Measurements from ENCODE around the gene MFAP1.

The MFAP1 gene

DNA sequence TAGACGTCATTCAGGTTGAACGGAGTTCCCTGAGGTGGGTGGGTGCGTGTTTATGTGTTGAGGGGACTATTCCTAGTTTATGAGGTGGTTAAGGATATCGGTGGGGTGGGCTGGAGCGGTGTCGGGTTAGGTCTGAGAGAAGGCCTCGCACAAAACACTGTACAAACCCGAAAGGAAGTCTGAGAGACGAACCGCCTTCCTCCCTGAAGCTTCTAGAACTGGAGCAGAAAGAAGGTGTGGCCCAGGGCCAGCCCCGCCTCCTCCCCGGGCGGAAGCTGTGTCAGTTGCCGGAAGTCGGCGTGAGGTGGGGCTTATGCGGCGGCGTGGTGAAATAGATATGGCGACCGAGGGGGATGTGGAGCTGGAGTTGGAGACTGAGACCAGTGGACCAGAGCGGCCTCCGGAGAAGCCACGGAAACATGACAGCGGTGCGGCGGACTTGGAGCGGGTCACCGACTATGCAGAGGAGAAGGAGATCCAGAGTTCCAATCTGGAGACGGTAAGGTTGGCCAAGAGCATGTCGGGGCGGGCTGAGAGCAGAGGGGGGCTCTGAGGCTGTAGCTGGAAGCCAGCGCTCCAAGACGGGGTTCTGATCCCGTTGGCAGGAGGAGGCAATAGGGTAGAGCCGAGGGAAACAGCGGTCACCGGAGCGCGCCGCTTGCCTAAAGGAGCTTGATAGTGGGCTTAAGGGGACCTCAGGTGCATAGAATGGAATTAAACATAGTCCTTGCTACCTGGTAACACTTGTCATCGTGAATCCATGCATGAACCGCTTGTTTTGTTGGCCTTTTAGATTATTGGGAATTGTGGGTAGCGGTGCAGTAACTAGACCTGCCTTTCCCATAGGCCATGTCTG lies 24.0 kb downstream of the MFAP1 start, which contains the start of gene HYPK:
Gene HYPK, plus strand, starts transcription at position 314 of the 856 bp plus-strand sequence. Its CDS starts 24 bp downstream, at position 338.
- Histone ChIP-seq H3K4me3 (peak within 1 kb of the TSS; percentile 98), H3K27ac (peak within 1 kb of the TSS; percentile 65), H3K36me3 (ENCODE audit: insufficient read depth, low read length) (peaks cover 76% of the 10 kb centered on the region), H3K9ac (ENCODE audit: insufficient read length) (peak within 1 kb of the TSS; percentile 91), H3K9me3 (ENCODE audit: low read depth, low read length) (no peaks in the 10 kb centered on the region)
- DNase-seq (ENCODE audit: low read depth, low spot score) = peak; percentile 34
- TF ChIP-seq EZH2 (IDR thresholded peaks at IDR 0.05) = no peak
- peak; percentile 95 for TF ChIP-seq POLR2AphosphoS5 (IDR thresholded peaks at IDR 0.05; ENCODE audit: borderline replicate concordance, low read depth, low read length)
- no peak for TF ChIP-seq FOXP2 (optimal IDR thresholded peaks at IDR 0.05; ENCODE audit: control extremely low read depth, extremely low read length, insufficient read depth)

DNA sequence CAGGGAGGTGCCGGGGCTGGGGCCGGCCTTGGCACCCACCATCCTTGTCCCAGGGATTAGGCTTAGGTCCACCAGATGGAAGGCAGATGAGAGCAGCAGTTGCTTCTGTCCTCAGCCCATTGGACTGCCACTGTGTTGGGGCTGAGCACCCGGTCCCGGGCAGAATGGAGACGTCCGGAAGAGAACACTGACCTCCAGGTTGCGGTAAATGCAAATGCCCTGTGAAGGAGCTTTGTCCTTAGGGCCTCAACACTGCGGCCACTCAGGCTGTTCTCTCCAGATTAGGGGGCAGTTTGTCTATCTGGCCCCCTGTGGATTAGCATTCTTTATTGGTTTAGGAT lies 24.6 kb downstream of the MFAP1 start, which contains the start of gene SERINC4:
Gene SERINC4, minus strand, starts transcription at position 276 of the 341 bp plus-strand sequence. Its CDS starts 234 bp downstream, at position 42.
- Histone ChIP-seq H3K4me3 (peak within 1 kb of the TSS; percentile 98), H3K27ac (peak within 1 kb of the TSS; percentile 65), H3K9me3 (ENCODE audit: low read depth, low read length) (no peaks in the 10 kb centered on the region), H3K36me3 (ENCODE audit: insufficient read depth, low read length) (peaks cover 76% of the 10 kb centered on the region), H3K9ac (ENCODE audit: insufficient read length) (peak within 1 kb of the TSS; percentile 91)
- TF ChIP-seq POLR2AphosphoS5 (IDR thresholded peaks at IDR 0.05; ENCODE audit: borderline replicate concordance, low read depth, low read length) = no peak
- TF ChIP-seq FOXP2 (optimal IDR thresholded peaks at IDR 0.05; ENCODE audit: control extremely low read depth, extremely low read length, insufficient read depth) = no peak
- no peak for TF ChIP-seq EZH2 (IDR thresholded peaks at IDR 0.05)
- DNase-seq (ENCODE audit: low read depth, low spot score) = no peak

DNA sequence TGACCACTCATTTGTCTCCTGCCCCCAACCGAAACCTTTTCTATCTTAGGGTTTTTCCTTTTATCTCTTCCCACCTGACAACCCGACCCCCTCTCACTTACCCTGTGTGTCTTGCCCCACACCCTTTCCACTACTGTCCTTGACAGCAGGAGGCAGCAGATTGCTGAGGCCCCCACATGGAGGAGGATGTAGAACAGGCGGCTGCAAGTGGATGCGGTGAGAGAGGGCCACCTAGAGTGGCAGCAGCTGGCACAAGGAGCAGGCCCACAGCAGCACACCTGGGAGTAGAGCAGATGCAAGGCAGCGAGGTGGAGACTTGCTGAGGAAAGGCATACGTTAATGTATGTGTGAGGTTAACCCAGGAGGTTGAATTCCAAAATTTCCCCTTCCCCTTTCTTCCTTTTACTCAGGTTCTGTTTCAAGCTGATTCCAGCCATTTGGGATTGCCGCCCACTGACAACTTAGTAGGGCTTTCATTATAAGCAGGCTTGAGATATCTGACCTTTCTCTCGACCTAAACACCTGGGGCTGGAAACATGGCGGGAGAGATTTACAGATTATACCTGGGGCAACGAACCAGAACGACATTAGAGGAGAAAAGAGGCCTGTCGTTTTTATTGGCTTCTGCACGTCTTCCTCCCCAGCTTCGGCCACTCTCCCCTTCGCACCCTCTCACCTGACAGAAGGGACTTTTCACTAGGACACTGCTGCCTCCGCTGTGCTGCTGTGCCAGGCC lies 25.1 kb downstream of the MFAP1 start:
- DNase-seq (ENCODE audit: low read depth, low spot score) = no peak
- 0 out of 2 replicates have a peak overlapping the region, but pooled peaks have one; percentile 52 for H3K27ac ChIP-seq
- H3K36me3 ChIP-seq (ENCODE audit: insufficient read depth, low read length) = peaks cover 76% of the 10 kb centered on the region
- H3K9me3 ChIP-seq (ENCODE audit: low read depth, low read length) = no peaks in the 10 kb centered on the region
- TF ChIP-seq EZH2 (IDR thresholded peaks at IDR 0.05) (no peak), FOXP2 (optimal IDR thresholded peaks at IDR 0.05; ENCODE audit: control extremely low read depth, extremely low read length, insufficient read depth) (no peak), POLR2AphosphoS5 (IDR thresholded peaks at IDR 0.05; ENCODE audit: borderline replicate concordance, low read depth, low read length) (0 out of 2 replicates have a peak, but pooled peaks have one; percentile 15)
- no peak overlapping the region for H3K9ac ChIP-seq (ENCODE audit: insufficient read length)
- no peak overlapping the region for H3K4me3 ChIP-seq

DNA sequence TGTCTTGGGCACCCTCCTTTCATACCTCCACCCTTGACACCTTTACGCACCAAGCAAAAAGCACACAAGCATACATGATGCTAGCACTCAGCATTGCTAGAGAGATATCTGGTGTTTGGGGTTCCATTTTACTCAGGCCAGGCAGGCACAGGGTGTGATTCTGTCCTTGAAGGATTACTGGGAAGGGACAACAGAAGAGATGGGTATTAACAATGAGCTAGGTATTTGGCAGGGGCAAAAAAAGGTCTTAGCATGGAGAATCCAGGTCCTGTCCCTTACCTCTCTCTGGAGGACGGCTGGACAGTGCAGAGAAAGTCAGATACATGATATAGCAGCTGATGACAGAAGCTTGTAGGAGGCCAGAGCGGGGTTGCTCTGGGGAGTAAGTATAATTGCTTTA lies 27.9 kb downstream of the MFAP1 start:
- peaks cover 68% of the 10 kb centered on the region for H3K36me3 ChIP-seq (ENCODE audit: insufficient read depth, low read length)
- no peak overlapping the region for H3K4me3 ChIP-seq
- peak overlapping the region; percentile 35 for H3K27ac ChIP-seq
- no peak overlapping the region for H3K9ac ChIP-seq (ENCODE audit: insufficient read length)
- DNase-seq (ENCODE audit: low read depth, low spot score) = no peak
- TF ChIP-seq EZH2 (IDR thresholded peaks at IDR 0.05) (no peak), FOXP2 (optimal IDR thresholded peaks at IDR 0.05; ENCODE audit: control extremely low read depth, extremely low read length, insufficient read depth) (no peak), POLR2AphosphoS5 (IDR thresholded peaks at IDR 0.05; ENCODE audit: borderline replicate concordance, low read depth, low read length) (no peak)
- no peaks in the 10 kb centered on the region for H3K9me3 ChIP-seq (ENCODE audit: low read depth, low read length)

DNA sequence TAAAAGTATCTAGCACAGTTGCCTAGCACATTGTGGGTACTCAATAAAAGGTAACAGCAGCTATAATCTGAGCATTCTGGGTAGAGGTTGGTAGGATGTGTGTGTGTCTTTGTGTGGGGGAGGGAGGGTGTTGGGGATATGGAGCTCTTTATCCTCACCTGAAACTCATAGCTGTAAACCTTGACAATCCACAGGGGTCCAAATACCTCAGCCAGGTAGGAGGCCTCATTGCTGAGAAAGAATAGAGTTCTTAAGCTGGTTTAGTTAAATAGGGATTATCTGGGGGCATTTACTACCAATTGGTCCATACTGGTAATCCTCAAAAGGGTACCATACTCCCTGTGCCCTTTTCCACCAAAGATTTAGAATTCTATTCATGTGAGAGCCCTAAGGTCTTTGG lies 28.5 kb downstream of the MFAP1 start:
- H3K9me3 ChIP-seq (ENCODE audit: low read depth, low read length) = no peaks in the 10 kb centered on the region
- no peak for TF ChIP-seq EZH2 (IDR thresholded peaks at IDR 0.05)
- peaks cover 62% of the 10 kb centered on the region for H3K36me3 ChIP-seq (ENCODE audit: insufficient read depth, low read length)
- no peak overlapping the region for H3K4me3 ChIP-seq
- no peak overlapping the region for H3K9ac ChIP-seq (ENCODE audit: insufficient read length)
- no peak overlapping the region; the same call in 1 of the 2 replicates for H3K27ac ChIP-seq
- DNase-seq (ENCODE audit: low read depth, low spot score) = no peak

DNA sequence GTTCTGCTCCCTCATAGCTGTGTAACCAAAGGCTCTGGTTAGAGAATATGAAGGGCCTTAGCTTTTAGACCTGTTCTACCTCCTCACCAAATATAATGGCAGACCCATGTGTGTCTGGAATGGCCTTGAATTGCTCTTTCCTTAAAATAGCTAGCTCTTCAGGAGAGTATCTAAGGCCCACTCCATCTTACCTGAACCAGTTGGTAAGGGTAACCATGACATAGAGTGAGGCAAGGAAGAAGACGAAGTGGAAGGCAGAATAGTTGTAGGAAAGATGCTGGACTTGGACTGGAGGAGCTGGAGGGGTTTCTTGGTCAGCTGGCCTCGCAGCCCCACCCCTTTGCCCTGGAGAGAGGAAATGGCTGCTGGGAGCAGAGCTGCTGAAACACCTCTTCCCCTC lies 29.3 kb downstream of the MFAP1 start:
- no peaks in the 10 kb centered on the region for H3K9me3 ChIP-seq (ENCODE audit: low read depth, low read length)
- H3K4me3 ChIP-seq = no peak overlapping the region
- H3K9ac ChIP-seq (ENCODE audit: insufficient read length) = no peak overlapping the region
- DNase-seq (ENCODE audit: low read depth, low spot score) = no peak
- TF ChIP-seq EZH2 (IDR thresholded peaks at IDR 0.05) (no peak), POLR2AphosphoS5 (IDR thresholded peaks at IDR 0.05; ENCODE audit: borderline replicate concordance, low read depth, low read length) (peak; percentile 23; the same call in 1 of the 2 replicates)
- peaks cover 61% of the 10 kb centered on the region for H3K36me3 ChIP-seq (ENCODE audit: insufficient read depth, low read length)
- peak overlapping the region; percentile 53; the same call in 1 of the 2 replicates for H3K27ac ChIP-seq

DNA sequence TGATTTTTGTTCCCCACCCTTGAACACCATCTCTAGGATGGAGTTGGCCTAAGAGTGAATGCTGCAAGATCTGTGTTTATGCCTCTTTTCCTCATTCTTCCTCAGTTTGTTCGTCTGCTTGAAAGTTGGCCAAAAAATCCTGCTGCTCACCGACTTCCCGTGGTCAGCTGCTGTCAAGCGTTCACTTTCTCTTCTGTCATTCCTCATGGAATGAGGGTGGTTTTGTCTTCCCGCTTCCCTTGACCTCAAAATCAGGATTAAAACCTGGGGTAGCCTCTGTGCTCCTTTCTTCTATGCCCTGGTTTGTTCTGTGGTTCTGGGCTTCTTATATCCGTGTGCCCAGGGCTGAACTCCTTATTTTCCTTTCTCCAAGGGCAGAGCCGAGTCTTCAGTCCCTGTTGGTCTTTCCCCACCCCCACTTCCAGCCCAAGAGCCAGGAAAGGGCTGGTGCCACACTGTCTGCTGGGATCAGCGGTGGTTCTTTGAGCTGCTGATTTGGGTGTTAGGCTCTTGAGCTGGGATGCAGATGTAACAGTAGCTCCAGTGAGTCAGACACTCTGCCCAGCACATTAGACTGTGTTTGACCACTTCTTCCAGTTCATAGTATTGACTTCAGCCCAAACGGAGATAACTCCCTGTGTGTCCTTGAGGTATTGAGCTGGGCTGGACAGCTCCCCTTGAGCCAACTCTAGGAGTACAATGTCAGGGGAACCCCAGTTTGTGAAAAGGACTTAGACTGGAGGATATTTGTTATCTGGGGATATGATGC lies 30.0 kb downstream of the MFAP1 start:
- TF ChIP-seq EZH2 (IDR thresholded peaks at IDR 0.05) (no peak), POLR2AphosphoS5 (IDR thresholded peaks at IDR 0.05; ENCODE audit: borderline replicate concordance, low read depth, low read length) (no peak), FOXP2 (optimal IDR thresholded peaks at IDR 0.05; ENCODE audit: control extremely low read depth, extremely low read length, insufficient read depth) (no peak)
- DNase-seq (ENCODE audit: low read depth, low spot score) = no peak
- peak overlapping the region; percentile 93 for H3K4me3 ChIP-seq
- peak overlapping the region; percentile 53 for H3K27ac ChIP-seq
- H3K9me3 ChIP-seq (ENCODE audit: low read depth, low read length) = no peaks in the 10 kb centered on the region
- peak overlapping the region; percentile 59 for H3K9ac ChIP-seq (ENCODE audit: insufficient read length)
- peaks cover 54% of the 10 kb centered on the region for H3K36me3 ChIP-seq (ENCODE audit: insufficient read depth, low read length)

DNA sequence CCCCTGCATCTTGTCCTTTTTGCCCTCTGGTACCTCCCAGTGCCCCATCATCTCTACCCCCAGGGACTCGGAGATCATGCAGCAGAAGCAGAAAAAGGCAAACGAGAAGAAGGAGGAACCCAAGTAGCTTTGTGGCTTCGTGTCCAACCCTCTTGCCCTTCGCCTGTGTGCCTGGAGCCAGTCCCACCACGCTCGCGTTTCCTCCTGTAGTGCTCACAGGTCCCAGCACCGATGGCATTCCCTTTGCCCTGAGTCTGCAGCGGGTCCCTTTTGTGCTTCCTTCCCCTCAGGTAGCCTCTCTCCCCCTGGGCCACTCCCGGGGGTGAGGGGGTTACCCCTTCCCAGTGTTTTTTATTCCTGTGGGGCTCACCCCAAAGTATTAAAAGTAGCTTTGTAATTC lies 30.8 kb downstream of the MFAP1 start:
- peak overlapping the region; percentile 93 for H3K4me3 ChIP-seq
- no peak for TF ChIP-seq FOXP2 (optimal IDR thresholded peaks at IDR 0.05; ENCODE audit: control extremely low read depth, extremely low read length, insufficient read depth)
- no peak for TF ChIP-seq POLR2AphosphoS5 (IDR thresholded peaks at IDR 0.05; ENCODE audit: borderline replicate concordance, low read depth, low read length)
- TF ChIP-seq EZH2 (IDR thresholded peaks at IDR 0.05) = no peak
- no peak for DNase-seq (ENCODE audit: low read depth, low spot score)
- H3K27ac ChIP-seq = peak overlapping the region; percentile 53
- no peaks in the 10 kb centered on the region for H3K9me3 ChIP-seq (ENCODE audit: low read depth, low read length)
- peak overlapping the region; percentile 99 for H3K9ac ChIP-seq (ENCODE audit: insufficient read length)
- peaks cover 46% of the 10 kb centered on the region for H3K36me3 ChIP-seq (ENCODE audit: insufficient read depth, low read length)

All from SK-N-MC (cell line).